HG03521 (cell line): ENCODE data around the gene MARCKSL1.

Experiments used
- ATAC-seq: cut with Tn5 transposase; IDR thresholded peaks from one replicate; pipeline ENCODE4 v1.9.1; 2021; ENCODE audit warnings: mild to moderate bottlenecking, moderate library complexity; ENCODE audit not compliant: unreplicated experiment

Gene MARCKSL1

GRCh38 chr1:32353431-32353830 lies 17.4 kb upstream of the MARCKSL1 start:
- ATAC-seq = no peak

GRCh38 chr1:32352831-32353383 lies 16.9 kb upstream of the MARCKSL1 start:
- no peak for ATAC-seq

- no peak for ATAC-seq
These were observed 16.3 kb upstream of the MARCKSL1 start for GRCh38 chr1:32352239-32352745.

GRCh38 chr1:32351399-32352238 lies 15.6 kb upstream of the MARCKSL1 start:
- peak; percentile 85 for ATAC-seq

- ATAC-seq = peak; percentile 39
These were observed 14.9 kb upstream of the MARCKSL1 start for GRCh38 chr1:32350785-32351398.

GRCh38 chr1:32349211-32349708 lies 13.2 kb upstream of the MARCKSL1 start:
- no peak for ATAC-seq

- no peak for ATAC-seq
These were observed 10.6 kb upstream of the MARCKSL1 start for GRCh38 chr1:32346532-32347157.

- no peak for ATAC-seq
These were observed 9.3 kb upstream of the MARCKSL1 start for GRCh38 chr1:32345289-32345827.

GRCh38 chr1:32342704-32343103 lies 6.7 kb upstream of the MARCKSL1 start:
- ATAC-seq = no peak

- ATAC-seq = no peak
These were observed 5.9 kb upstream of the MARCKSL1 start for GRCh38 chr1:32341971-32342370.

GRCh38 chr1:32341186-32341757 lies 5.2 kb upstream of the MARCKSL1 start:
- no peak for ATAC-seq

- no peak for ATAC-seq
These were observed 3.4 kb upstream of the MARCKSL1 start for GRCh38 chr1:32339363-32339978.

GRCh38 chr1:32338637-32339145 lies 2.7 kb upstream of the MARCKSL1 start:
- ATAC-seq = no peak

- ATAC-seq = no peak
These were observed 2.0 kb upstream of the MARCKSL1 start for GRCh38 chr1:32337855-32338636.

GRCh38 chr1:32336963-32337675 lies 1.1 kb upstream of the MARCKSL1 start:
- no peak for ATAC-seq

- no peak for ATAC-seq
These were observed 529 bp upstream of the MARCKSL1 start for GRCh38 chr1:32336591-32336932.

- peak; percentile 14 for ATAC-seq
These were observed 571 bp downstream of the MARCKSL1 start for GRCh38 chr1:32335535-32335789.

- ATAC-seq = peak; percentile 9
These were observed 1.0 kb downstream of the MARCKSL1 start for GRCh38 chr1:32334864-32335534.
